ENCODE measurements around the gene ARSG. TPM values are rescaled to one million over a fixed set of nuclear protein-coding genes. Genes with fewer than 3 reads are reported as not detected.

The ARSG gene
- 3.6 and 4.8 TPM in 2 replicates for total RNA-seq

DNA sequence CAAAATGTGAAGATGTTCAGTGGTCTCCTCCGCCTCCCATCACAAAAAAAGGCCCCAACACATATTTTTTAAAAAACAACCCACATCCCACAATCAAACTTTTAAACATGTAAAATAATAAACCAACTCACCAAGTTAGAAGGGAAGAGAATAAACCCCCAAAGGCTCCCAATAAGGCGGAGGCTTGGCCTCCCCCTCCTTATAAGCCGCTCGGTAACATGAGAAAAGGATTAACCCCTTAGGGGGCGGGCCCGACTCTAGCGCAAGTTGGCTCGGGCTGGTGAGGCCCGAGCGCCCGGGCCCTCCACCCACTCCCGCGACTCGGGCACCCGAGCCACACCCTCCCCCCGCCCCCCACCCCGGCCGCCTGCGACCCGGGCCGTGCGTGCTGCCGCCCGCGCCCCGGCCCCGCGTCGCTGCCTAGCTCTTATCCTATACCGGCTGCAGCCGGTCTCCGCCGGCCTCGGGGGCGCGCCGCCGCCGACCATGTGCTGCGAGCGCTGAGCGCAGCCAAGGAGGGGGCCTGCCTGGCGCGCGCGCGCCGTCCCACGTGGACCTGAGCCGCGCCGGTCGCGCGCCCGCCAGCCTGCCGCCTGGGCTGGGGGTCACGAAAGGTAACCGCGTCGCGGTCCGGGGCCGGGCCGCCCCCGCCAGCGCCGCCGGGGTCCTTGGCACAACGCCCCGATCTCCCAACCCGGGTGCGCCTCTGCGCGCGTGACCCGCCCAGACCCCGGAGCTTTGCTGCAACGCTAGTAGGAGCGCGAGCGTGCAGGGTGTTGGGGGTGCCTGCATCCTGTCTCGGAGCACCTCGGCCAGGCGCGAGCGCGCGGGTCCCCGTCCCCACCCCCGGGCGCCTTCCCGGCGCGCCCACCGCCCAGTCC lies at the start of gene ARSG, which contains the start of gene SLC16A6:
Gene ARSG (plus strand): TSS at position 541 of the 881 bp plus-strand sequence. CDS start 15,999 bp downstream, outside the sequence.
Gene SLC16A6 (minus strand): TSS at position 173 of the 881 bp plus-strand sequence. CDS start 12,807 bp downstream, outside the sequence.

GRCh38 chr17:68247445-68248198 lies 43.7 kb upstream of the ARSG start, which contains the start of gene AMZ2:
AMZ2 (plus strand) TSS chr17:68248043; CDS start chr17:68250188, 2,145 bp downstream.

GRCh38 chr17:68457168-68457538 lies 165.9 kb downstream of the ARSG start, which contains the start of gene WIPI1:
WIPI1 (minus strand) TSS chr17:68457496; CDS start chr17:68457421, 75 bp downstream.

Other genes starting within 250 kb of the ARSG start
- 72.7 and 75.1 TPM in 2 replicates for gene AMZ2, start 43.5 kb upstream of the ARSG start, total RNA-seq
- gene SLC16A6, start 368 bp upstream of the ARSG start, total RNA-seq: 0.30 and 0.42 TPM in 2 replicates
- 161 and 181 TPM in 2 replicates for gene WIPI1, start 166.0 kb downstream of the ARSG start, total RNA-seq
- 309 and 311 TPM in 2 replicates for gene PRKAR1A, start 220.9 kb downstream of the ARSG start, total RNA-seq

Measured in smooth muscle cell of the umbilical artery (primary cell).